Measurements from ENCODE around the gene PKHD1. TPM values are rescaled to one million over a fixed set of nuclear protein-coding genes. Genes with fewer than 3 reads are reported as not detected.

PKHD1 gene
- total RNA-seq, 2 donors from 2014 or later, result 33.3 to 53.4 TPM

GRCh38 chr6:52000064-52000463, 87.3 kb downstream of the PKHD1 start:
- intact Hi-C loops (cut with DNase I), result no loop called here
- ATAC-seq, result no peak
- no peaks in the 10 kb centered on the region for H3K9me3 ChIP-seq
- no peak for TF ChIP-seq POLR2A (IDR thresholded peaks at IDR 0.05)
- no peak for TF ChIP-seq CTCF (IDR thresholded peaks at IDR 0.05)
- no peak for DNase-seq
- no peak overlapping the region for H3K4me3 ChIP-seq
- no peaks in the 10 kb centered on the region for H3K27me3 ChIP-seq
- 87 to 90% methylated on average over 3 of the region's 3 CpGs for WGBS, 2 donors
- H3K27ac ChIP-seq, result no peak overlapping the region
- no peaks in the 10 kb centered on the region for H3K36me3 ChIP-seq (replicated peaks in 1 of 2; ENCODE audit: insufficient read depth in 1 of 2, low read depth in 2 of 2)
- H3K4me1 ChIP-seq, result no peaks in the 10 kb centered on the region

GRCh38 chr6:51996296-51996947, 91.0 kb downstream of the PKHD1 start:
- ATAC-seq (no peak), DNase-seq (no peak)
- whole genome bisulfite sequencing, 2 donors, result 76 to 84% methylated on average over 6 of the region's 6 CpGs
- Histone ChIP-seq H3K4me1 (no peaks in the 10 kb centered on the region), H3K36me3 (replicated peaks in 1 of 2; ENCODE audit: insufficient read depth in 1 of 2, low read depth in 2 of 2) (no peaks in the 10 kb centered on the region), H3K4me3 (no peak overlapping the region), H3K27me3 (no peaks in the 10 kb centered on the region), H3K9me3 (no peaks in the 10 kb centered on the region), H3K27ac (no peak overlapping the region)
- intact Hi-C loops (cut with DNase I), result no loop called here
- TF ChIP-seq POLR2A (IDR thresholded peaks at IDR 0.05), result no peak

GRCh38 chr6:51995214-51995755, 92.1 kb downstream of the PKHD1 start:
- DNase-seq, result no peak
- Histone ChIP-seq H3K36me3 (replicated peaks in 1 of 2; ENCODE audit: insufficient read depth in 1 of 2, low read depth in 2 of 2) (no peaks in the 10 kb centered on the region), H3K9me3 (no peaks in the 10 kb centered on the region), H3K27ac (no peak overlapping the region), H3K27me3 (no peaks in the 10 kb centered on the region), H3K4me1 (no peaks in the 10 kb centered on the region), H3K4me3 (no peak overlapping the region)
- 58 to 67% methylated on average over 1 of the region's 1 CpG for WGBS, 2 donors
- TF ChIP-seq CTCF (IDR thresholded peaks at IDR 0.05) (no peak), POLR2A (IDR thresholded peaks at IDR 0.05) (no peak)
- ATAC-seq, result no peak
- intact Hi-C loops (cut with DNase I), result no loop called here

GRCh38 chr6:51992876-51993275, 94.5 kb downstream of the PKHD1 start:
- Histone ChIP-seq H3K4me1 (no peaks in the 10 kb centered on the region), H3K27me3 (no peaks in the 10 kb centered on the region), H3K9me3 (no peaks in the 10 kb centered on the region), H3K36me3 (replicated peaks in 1 of 2; ENCODE audit: insufficient read depth in 1 of 2, low read depth in 2 of 2) (no peaks in the 10 kb centered on the region), H3K4me3 (no peak overlapping the region), H3K27ac (no peak overlapping the region)
- WGBS, 2 donors, result 28 to 38% methylated on average over 3 of the region's 3 CpGs
- DNase-seq (no peak), ATAC-seq (no peak)
- TF ChIP-seq POLR2A (IDR thresholded peaks at IDR 0.05) (no peak), CTCF (IDR thresholded peaks at IDR 0.05) (no peak)
- intact Hi-C loops (cut with DNase I), result no loop called here

GRCh38 chr6:51989789-51990188, 97.6 kb downstream of the PKHD1 start:
- Histone ChIP-seq H3K27ac (no peak overlapping the region), H3K4me1 (no peaks in the 10 kb centered on the region), H3K27me3 (no peaks in the 10 kb centered on the region), H3K4me3 (no peak overlapping the region), H3K36me3 (replicated peaks in 1 of 2; ENCODE audit: insufficient read depth in 1 of 2, low read depth in 2 of 2) (no peaks in the 10 kb centered on the region), H3K9me3 (no peaks in the 10 kb centered on the region)
- TF ChIP-seq POLR2A (IDR thresholded peaks at IDR 0.05) (no peak), CTCF (IDR thresholded peaks at IDR 0.05) (no peak)
- DNase-seq (no peak), ATAC-seq (no peak)
- intact Hi-C loops (cut with DNase I), result no loop called here
- 75 to 83% methylated on average over 1 of the region's 1 CpG for whole genome bisulfite sequencing, 2 donors

All from body of pancreas (tissue), 4 donors.